HepG2 (cell line): ENCODE measurements around the gene MBD3. TPM values are rescaled to one million over a fixed set of nuclear protein-coding genes. Genes with fewer than 3 reads are reported as not detected.

ENCODE experiments used
- ATAC-seq: fragments of 200-7000 bp; cut with Tn5 transposase; 3 replicates; pipeline ENCODE4 v1.9.1; 2020; ENCODE audit warnings: mild to moderate bottlenecking, moderate library complexity
- BruUV-seq: library from RNA; stranded (reverse); fragments of 400-500 nt; replicated peaks from 2 replicates; lab custom pipeline; 2021; lab: Mats Ljungman, UMichigan
- CTCF ChIA-PET: fragments of 300-600 bp; formaldehyde crosslinking; extraction: SDS; loops from one replicate; lab custom pipeline; 2021; ENCODE audit warnings: low total read pairs, inconsistent platforms, low intra/inter-chr PET ratio; lab: Yijun Ruan, JAX
- POLR2A ChIA-PET: fragments of 350-600 bp; sonication (Branson Sonifier 250); formaldehyde crosslinking; loops from one replicate; lab custom pipeline; 2020; ENCODE audit warnings: antibody characterized with exemption, inconsistent platforms; lab: Yijun Ruan, JAX
- DNase-seq: peaks from one replicate; pipeline ENCODE4 v3.0.0-alpha.2; 2015; ENCODE audit warnings: low spot score
- FAIRE-seq: peaks from 3 replicates; lab custom pipeline; 2011; peaks lifted over from hg19 to GRCh38; lab: Jason Lieb, UNC
- H2AFZ ChIP-seq: one replicate; pipeline ENCODE4 v1.6.1; 2011; ENCODE audit warnings: low read length, inconsistent platforms
- H3K27ac ChIP-seq: fragments of 300-600 bp; 3 replicates; pipeline ENCODE4 v1.8.0; 2011; ENCODE audit warnings: mixed run types, mild to moderate bottlenecking, mixed read lengths, low read length, inconsistent platforms; ENCODE audit not compliant: insufficient read depth; ENCODE audit errors: extremely low read length
- H3K27me3 ChIP-seq, 2 experiments: fragments of 200-600 bp in 1 of 2; 2 replicates in 1 of 2; 3 replicates in 1 of 2; pipeline versions ENCODE4 v1.6.0 to v1.8.0; 2011; ENCODE audit warnings: low read length in 2 of 2, mild to moderate bottlenecking in 2 of 2, moderate library complexity in 2 of 2, inconsistent platforms in 1 of 2; ENCODE audit not compliant: insufficient read depth in 2 of 2, control insufficient read depth in 1 of 2
- H3K36me3 ChIP-seq, 2 experiments: fragments of 200-600 bp in 1 of 2; replicated peaks in 1 of 2; 2 replicates in 1 of 2; 3 replicates in 1 of 2; pipeline versions ENCODE4 v1.5.1 to v1.8.0; 2011; ENCODE audit warnings: low read length in 2 of 2, inconsistent platforms in 1 of 2; ENCODE audit not compliant: insufficient read depth in 2 of 2, control insufficient read depth in 1 of 2
- H3K4me1 ChIP-seq: 2 replicates; pipeline ENCODE4 v1.5.1; 2012; ENCODE audit warnings: low read length, inconsistent platforms; ENCODE audit not compliant: insufficient read depth
- H3K4me2 ChIP-seq: 2 replicates; pipeline ENCODE4 v1.6.0; 2011; ENCODE audit warnings: low read depth, low read length, inconsistent platforms
- H3K4me3 ChIP-seq, 3 experiments: fragments of 200-600 bp in 1 of 3; sonication (generic), shearing (Covaris generic) in 1 of 3; replicated peaks in 1 of 3; 2 replicates each; pipeline ENCODE4 v1.5.1; 2011 to 2016; ENCODE audit warnings: low read length in 3 of 3, inconsistent platforms in 2 of 3, low read depth in 2 of 3, mild to moderate bottlenecking in 2 of 3, control low read depth in 1 of 3, mixed read lengths in 1 of 3; ENCODE audit not compliant: insufficient read depth in 1 of 3
- H3K79me2 ChIP-seq: one replicate; pipeline ENCODE4 v1.6.1; 2011; ENCODE audit warnings: low read length, inconsistent platforms; ENCODE audit not compliant: insufficient read depth
- H3K9ac ChIP-seq: 2 replicates; pipeline ENCODE4 v1.6.0; 2011; ENCODE audit warnings: mild to moderate bottlenecking, low read depth, low read length, inconsistent platforms; ENCODE audit not compliant: insufficient read depth
- H3K9me3 ChIP-seq: 2 replicates; pipeline ENCODE4 v1.5.1; 2012; ENCODE audit warnings: mild to moderate bottlenecking, low read length
- H4K20me1 ChIP-seq: 2 replicates; pipeline ENCODE4 v1.6.0; 2011; ENCODE audit warnings: inconsistent platforms, mild to moderate bottlenecking, low read length, moderate library complexity; ENCODE audit not compliant: insufficient read depth
- BATF2 ChIP-seq: sonication (generic); formaldehyde crosslinking; IDR thresholded peaks from 2 replicates; pipeline ENCODE4 v1.8.0; 2022; ENCODE audit warnings: mild to moderate bottlenecking, missing genetic modification reagents, moderate library complexity
- BRCA1 ChIP-seq: sonication (generic); formaldehyde crosslinking; IDR thresholded peaks from 2 replicates; pipeline ENCODE4 v1.4.0; 2020; ENCODE audit warnings: missing genetic modification reagents
- E2F1 ChIP-seq: sonication (generic); formaldehyde crosslinking; IDR thresholded peaks from 2 replicates; pipeline ENCODE4 v1.5.0; 2020; ENCODE audit warnings: missing genetic modification reagents
- EEA1 ChIP-seq: sonication (generic); formaldehyde crosslinking; IDR thresholded peaks from 2 replicates; pipeline ENCODE4 v1.5.1; 2020; ENCODE audit warnings: mild to moderate bottlenecking, missing genetic modification reagents, borderline replicate concordance
- HINFP ChIP-seq: sonication (generic); formaldehyde crosslinking; IDR thresholded peaks from 2 replicates; pipeline ENCODE4 v1.4.0; 2020; ENCODE audit warnings: low read depth, mild to moderate bottlenecking, missing genetic modification reagents
- MIER2 ChIP-seq: IDR thresholded peaks from 2 replicates; pipeline ENCODE4 v1.6.1; 2016; ENCODE audit warnings: missing biosample characterization, missing genetic modification reagents
- TCF12 ChIP-seq, 2 experiments: fragments of 450-650 bp in 1 of 2; sonication (generic) in 1 of 2; formaldehyde crosslinking in 1 of 2; IDR thresholded peaks; 2 replicates each; pipeline versions ENCODE4 v1.6.1 to v1.8.0; 2017 to 2022; ENCODE audit warnings: antibody characterized with exemption in 1 of 2, mild to moderate bottlenecking in 1 of 2, missing genetic modification reagents in 1 of 2, moderate library complexity in 1 of 2
- TEAD3 ChIP-seq: optimal IDR thresholded peaks from 2 replicates; pipeline ENCODE3; 2016; ENCODE audit warnings: borderline replicate concordance
- ZMAT3 ChIP-seq: sonication (generic); formaldehyde crosslinking; conservative IDR thresholded peaks from 2 replicates; pipeline ENCODE4 v1.7.0; 2021; ENCODE audit warnings: missing genetic modification reagents
- ZNF558 ChIP-seq: sonication (generic); formaldehyde crosslinking; IDR thresholded peaks from 2 replicates; pipeline ENCODE4 v1.9.0; 2022; ENCODE audit warnings: mild to moderate bottlenecking, missing genetic modification reagents, borderline replicate concordance
- WGBS: methylation state at CpG from one replicate; pipeline ENCODE4 v1.1.6; 2017; ENCODE audit warnings: low lambda C conversion rate; 5-methylcytosine and 5-hydroxymethylcytosine counted together
- in situ Hi-C: cut with HindIII; loops from 2 replicates; pipeline ENCODE4 v1.10.0; 2017; ENCODE audit warnings: low pct_unique_long_range_greater_than_20kb; ENCODE audit not compliant: extremely low pct_ligation_motif_present
- intact Hi-C: fragments of 100-400 bp; cut with micrococcal nuclease; formaldehyde crosslinking; loops from one replicate; pipeline ENCODE4 v1.10.0; 2022; ENCODE audit not compliant: unreplicated experiment
- polyA plus RNA-seq, 8 experiments: library from polyadenylated mRNA; depleted of rRNA in 3 of 8; stranded (reverse) in 7 of 8; unstranded in 1 of 8; fragments of >200 nt; fragmentation: Illumina TruSeq in 4 of 8; extraction: Trizol in 4 of 8; gene quantifications; 2 replicates each; pipeline versions ENCODE4 v1.2.1 to v1.2.3, GENCODE V29; 2011 to 2016; ENCODE audit warnings: low read depth in 4 of 8, missing spikeins in 1 of 8, mixed read lengths in 1 of 8; ENCODE audit not compliant: insufficient read depth in 1 of 8
- total RNA-seq, 5 experiments: library from RNA; depleted of rRNA; stranded (reverse); fragments of >200 nt; fragmentation: Illumina TruSeq; extraction: Trizol; gene quantifications; 2 replicates each; pipeline ENCODE4 v1.2.3, GENCODE V29; 2016; ENCODE audit warnings: low read depth in 1 of 5
- TF ChIP-seq, protein P1 (sequence below): sonication (generic); formaldehyde crosslinking; IDR thresholded peaks from 2 replicates; pipeline ENCODE4 v1.8.0; 2022; ENCODE audit warnings: mild to moderate bottlenecking, missing genetic modification reagents; ENCODE audit not compliant: insufficient replicate concordance

The MBD3 gene
- total and polyA plus RNA-seq, 2 of the 13 experiments (the other 11 are each of a cell fraction or from before 2014, with no cell fraction given), result 21.2 to 76.9 TPM

DNA sequence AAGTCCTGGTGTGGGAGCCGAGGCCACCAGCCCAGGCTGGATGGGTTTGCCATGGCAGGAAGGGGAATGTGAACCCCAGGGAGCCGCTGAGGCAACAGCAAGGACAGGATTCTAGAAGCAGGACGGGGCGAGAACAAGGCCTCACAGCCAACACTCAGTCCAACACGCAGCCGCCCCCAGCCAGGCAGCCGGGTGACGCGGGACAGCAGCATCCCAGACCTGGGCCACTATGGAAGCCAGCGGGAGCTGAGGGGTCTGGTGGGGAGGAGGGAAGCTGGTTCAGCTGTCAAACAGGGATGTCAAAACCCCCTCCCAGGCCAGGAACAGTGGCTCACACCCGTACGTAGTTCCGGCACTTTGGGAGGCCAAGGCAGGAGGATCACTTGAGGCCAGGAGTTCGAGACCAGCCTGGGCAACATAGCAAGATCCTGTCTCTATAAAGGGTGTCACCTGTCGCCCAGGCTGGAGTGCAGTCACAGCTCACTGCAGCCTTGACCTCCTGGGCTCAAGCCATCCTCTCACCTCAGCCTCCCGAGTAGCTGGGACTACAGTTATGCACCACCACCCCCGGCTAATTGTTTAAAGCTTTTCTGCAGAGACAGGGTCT lies 31.3 kb downstream of the MBD3 start (continued):
- no peak for TF ChIP-seq HINFP
- TF ChIP-seq, all 625 proteins: peak for 2

GRCh38 chr19:1560286-1560882 lies 32.3 kb downstream of the MBD3 start:
- no peak overlapping the region for H3K4me2 ChIP-seq
- H3K27me3 ChIP-seq, result no peaks in the 10 kb centered on the region
- peaks cover 0 to 4% of the 10 kb centered on the region in 2 experiments; a peak in 3 of 5 replicates for H3K36me3 ChIP-seq
- in situ Hi-C loops (no loop called here), intact Hi-C loops (no loop called here)
- DNase-seq (no peak), FAIRE-seq (no peak), ATAC-seq (no peak)
- no peak overlapping the region for H3K4me3 ChIP-seq
- H3K9me3 ChIP-seq, result no peaks in the 10 kb centered on the region
- BruUV-seq, result no TSS peak
- no peak overlapping the region for H3K9ac ChIP-seq
- 94% methylated on average over 23 of the region's 25 CpGs for WGBS
- H2AFZ ChIP-seq, result no peak overlapping the region
- peaks cover 3% of the 10 kb centered on the region for H3K79me2 ChIP-seq
- H3K27ac ChIP-seq, result no peak overlapping the region
- H3K4me1 ChIP-seq, result no peaks in the 10 kb centered on the region
- no peaks in the 10 kb centered on the region for H4K20me1 ChIP-seq
- ChIA-PET CTCF (no interaction called here), POLR2A (no interaction called here)
- no peak for TF ChIP-seq BATF2 (CRISPR knock-in tag)
- no peak for TF ChIP-seq TEAD3 (CRISPR knock-in tag)
- TF ChIP-seq, protein P1, sequence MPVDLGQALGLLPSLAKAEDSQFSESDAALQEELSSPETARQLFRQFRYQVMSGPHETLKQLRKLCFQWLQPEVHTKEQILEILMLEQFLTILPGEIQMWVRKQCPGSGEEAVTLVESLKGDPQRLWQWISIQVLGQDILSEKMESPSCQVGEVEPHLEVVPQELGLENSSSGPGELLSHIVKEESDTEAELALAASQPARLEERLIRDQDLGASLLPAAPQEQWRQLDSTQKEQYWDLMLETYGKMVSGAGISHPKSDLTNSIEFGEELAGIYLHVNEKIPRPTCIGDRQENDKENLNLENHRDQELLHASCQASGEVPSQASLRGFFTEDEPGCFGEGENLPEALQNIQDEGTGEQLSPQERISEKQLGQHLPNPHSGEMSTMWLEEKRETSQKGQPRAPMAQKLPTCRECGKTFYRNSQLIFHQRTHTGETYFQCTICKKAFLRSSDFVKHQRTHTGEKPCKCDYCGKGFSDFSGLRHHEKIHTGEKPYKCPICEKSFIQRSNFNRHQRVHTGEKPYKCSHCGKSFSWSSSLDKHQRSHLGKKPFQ (CRISPR knock-in tag), result no peak
- TF ChIP-seq TCF12 (IDR thresholded peaks at IDR 0.05), result no peak
- TF ChIP-seq TCF12 (CRISPR knock-in tag; IDR thresholded peaks at IDR 0.05), result no peak
- no peak for TF ChIP-seq E2F1
- TF ChIP-seq EEA1 (CRISPR knock-in tag), result no peak
- no peak for TF ChIP-seq BRCA1 (CRISPR knock-in tag)
- no peak for TF ChIP-seq ZNF558
- TF ChIP-seq MIER2 (CRISPR knock-in tag), result no peak
- no peak for TF ChIP-seq ZMAT3 (CRISPR knock-in tag)
